ENCODE data around the gene ASAP2. TPM values are rescaled to one million over a fixed set of nuclear protein-coding genes. Genes with fewer than 3 reads are reported as not detected.

Gene ASAP2
- total and polyA plus RNA-seq, 2 donors (not counting 1 experiment from before 2014, with no cell fraction given): 0.04 TPM; not detected in 1

DNA sequence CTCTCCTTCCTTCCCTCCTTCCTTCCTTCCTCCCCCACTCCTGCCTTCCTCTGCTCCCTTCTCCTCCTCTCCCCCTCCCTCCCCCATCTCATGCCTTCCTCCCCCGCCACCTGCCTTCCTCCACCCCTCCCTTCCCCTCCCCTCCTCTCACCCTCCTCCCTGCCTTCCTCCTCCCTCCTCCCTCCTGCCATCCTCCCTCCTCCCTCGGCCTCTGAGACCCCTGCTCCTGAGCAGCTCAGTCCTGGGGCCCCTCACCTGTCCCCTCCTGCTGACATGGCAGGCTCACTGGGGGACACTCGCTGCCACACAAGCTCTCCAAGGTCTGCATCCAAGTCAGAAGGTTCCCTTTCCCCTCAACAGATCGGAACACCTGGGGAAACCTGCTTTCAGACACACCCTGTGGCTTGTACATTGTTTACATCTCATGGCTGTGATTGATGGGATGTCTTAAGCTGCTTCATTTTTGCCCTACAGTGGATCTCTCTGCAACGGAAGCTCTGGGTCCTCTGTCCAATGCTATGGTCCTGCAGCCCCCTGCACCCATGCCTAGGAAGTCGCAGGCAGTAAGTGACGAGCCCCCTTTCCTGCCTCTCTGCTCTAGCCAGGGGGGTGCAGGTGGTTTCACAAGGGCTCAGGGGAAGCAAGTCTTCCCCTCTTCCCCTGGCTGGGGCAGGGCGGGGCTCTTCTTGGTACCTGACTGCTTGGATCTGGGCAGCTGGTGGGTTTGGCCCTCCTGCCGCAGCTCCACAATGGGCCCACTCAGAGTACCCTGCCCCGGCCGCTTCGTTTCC, 193.9 kb downstream of the ASAP2 start:
- no peak overlapping the region for H3K27ac ChIP-seq (ENCODE audit: low read length in 2 of 2)
- ATAC-seq (ENCODE audit: low read depth) (no peak), DNase-seq (no peak)
- no peaks in the 10 kb centered on the region for H3K9me3 Mint-ChIP-seq (ENCODE audit: insufficient read depth)
- no peaks in the 10 kb centered on the region for H3K4me1 ChIP-seq (ENCODE audit: control insufficient read depth in 2 of 2, insufficient read depth in 2 of 2, low read length in 2 of 2)
- H4K20me1 ChIP-seq (ENCODE audit: control insufficient read depth, insufficient read depth, low read length, poor library complexity, severe bottlenecking): no peaks in the 10 kb centered on the region
- H3K79me2 ChIP-seq (ENCODE audit: control insufficient read depth, insufficient read depth, low read length): no peaks in the 10 kb centered on the region
- TF ChIP-seq CTCF (IDR thresholded peaks at IDR 0.05) (no peak), EZH2 (IDR thresholded peaks at IDR 0.05; ENCODE audit: borderline replicate concordance, insufficient read depth, low read depth, low read length, poor library complexity, severe bottlenecking) (no peak)
- H3K27me3 ChIP-seq (replicated peaks in 1 of 4; ENCODE audit: control extremely low read depth in 1 of 4, control insufficient read depth in 3 of 4, insufficient read depth in 4 of 4, low read length in 3 of 4): no peaks in the 10 kb centered on the region
- no peak overlapping the region for H3K9ac ChIP-seq (ENCODE audit: low read length)
- intact Hi-C loops (cut with micrococcal nuclease): no loop called here
- no peak overlapping the region for H3K4me3 Mint-ChIP-seq
- H3K4me1 Mint-ChIP-seq: no peaks in the 10 kb centered on the region
- peaks cover 0 to 3% of the 10 kb centered on the region in 2 experiments for H3K36me3 ChIP-seq (replicated peaks in 1 of 2; ENCODE audit: control extremely low read depth in 1 of 2, control insufficient read depth in 1 of 2, extremely low read depth in 1 of 2, insufficient read depth in 2 of 2, low read length in 1 of 2)
- WGBS (ENCODE audit: insufficient coverage): 92% methylated on average over 9 of the region's 12 CpGs
- ChIA-PET POLR2A (no interaction called here), CTCF (no interaction called here)
- H2AFZ ChIP-seq (ENCODE audit: insufficient read depth, low read depth, low read length, poor library complexity, severe bottlenecking): no peak overlapping the region
- H3K9me3 ChIP-seq (ENCODE audit: control extremely low read depth in 1 of 3, control insufficient read depth in 2 of 3, insufficient read depth in 1 of 3, low read length in 2 of 3): no peaks in the 10 kb centered on the region
- H3K27ac Mint-ChIP-seq: no peak overlapping the region
- no peak overlapping the region for H3K4me2 ChIP-seq (replicated peaks; ENCODE audit: low read depth, low read length, poor library complexity, severe bottlenecking)
- peaks cover 4% of the 10 kb centered on the region for H3K27me3 Mint-ChIP-seq
- no peak overlapping the region for H3K4me3 ChIP-seq (ENCODE audit: control extremely low read depth in 1 of 5, extremely low read depth in 1 of 5, insufficient read depth in 1 of 5, low read depth in 2 of 5, low read length in 4 of 5)

GRCh38 chr2:9401059-9401547, 194.5 kb downstream of the ASAP2 start:
- POLR2A ChIA-PET: no interaction called here
- Histone ChIP-seq H3K9me3 (ENCODE audit: control extremely low read depth in 1 of 3, control insufficient read depth in 2 of 3, insufficient read depth in 1 of 3, low read length in 2 of 3) (no peaks in the 10 kb centered on the region), H3K4me3 (ENCODE audit: control extremely low read depth in 1 of 5, extremely low read depth in 1 of 5, insufficient read depth in 1 of 5, low read depth in 2 of 5, low read length in 4 of 5) (no peak overlapping the region), H3K4me2 (replicated peaks; ENCODE audit: low read depth, low read length, poor library complexity, severe bottlenecking) (no peak overlapping the region), H3K79me2 (ENCODE audit: control insufficient read depth, insufficient read depth, low read length) (no peaks in the 10 kb centered on the region), H3K27me3 (replicated peaks in 1 of 4; ENCODE audit: control extremely low read depth in 1 of 4, control insufficient read depth in 3 of 4, insufficient read depth in 4 of 4, low read length in 3 of 4) (no peaks in the 10 kb centered on the region), H3K36me3 (replicated peaks in 1 of 2; ENCODE audit: control extremely low read depth in 1 of 2, control insufficient read depth in 1 of 2, extremely low read depth in 1 of 2, insufficient read depth in 2 of 2, low read length in 1 of 2) (peaks cover 0 to 3% of the 10 kb centered on the region in 2 experiments), H3K27ac (ENCODE audit: low read length in 2 of 2) (no peak overlapping the region), H2AFZ (ENCODE audit: insufficient read depth, low read depth, low read length, poor library complexity, severe bottlenecking) (no peak overlapping the region), H3K4me1 (ENCODE audit: control insufficient read depth in 2 of 2, insufficient read depth in 2 of 2, low read length in 2 of 2) (no peaks in the 10 kb centered on the region), H3K9ac (ENCODE audit: low read length) (no peak overlapping the region), H4K20me1 (ENCODE audit: control insufficient read depth, insufficient read depth, low read length, poor library complexity, severe bottlenecking) (no peaks in the 10 kb centered on the region)
- no peaks in the 10 kb centered on the region for H3K9me3 Mint-ChIP-seq (ENCODE audit: insufficient read depth)
- TF ChIP-seq EZH2 (IDR thresholded peaks at IDR 0.05; ENCODE audit: borderline replicate concordance, insufficient read depth, low read depth, low read length, poor library complexity, severe bottlenecking): no peak
- TF ChIP-seq CTCF (IDR thresholded peaks at IDR 0.05): no peak
- DNase-seq (no peak), ATAC-seq (ENCODE audit: low read depth) (no peak)
- CTCF ChIA-PET: no interaction called here
- no peak overlapping the region for H3K4me3 Mint-ChIP-seq
- no peaks in the 10 kb centered on the region for H3K4me1 Mint-ChIP-seq
- no peak overlapping the region for H3K27ac Mint-ChIP-seq
- intact Hi-C loops (cut with micrococcal nuclease): no loop called here
- peaks cover 4% of the 10 kb centered on the region for H3K27me3 Mint-ChIP-seq
- WGBS (ENCODE audit: insufficient coverage): 92% methylated on average over 12 of the region's 12 CpGs
